K562 (cell line): Measurements from ENCODE around the gene PITHD1. TPM values are rescaled to one million over a fixed set of nuclear protein-coding genes. Genes with fewer than 3 reads are reported as not detected.

Experiments
- ATF7 ChIP-seq: fragments of 450-650 bp; IDR thresholded peaks from 2 replicates; pipeline ENCODE4 v1.7.1; 2014; ENCODE audit warnings: mild to moderate bottlenecking, moderate library complexity
- BCOR ChIP-seq: fragments of 450-650 bp; IDR thresholded peaks from 2 replicates; pipeline ENCODE4 v1.6.1; 2016
- BRCA1 ChIP-seq, 2 experiments: fragments of 450-650 bp in 1 of 2; sonication (generic) in 1 of 2; formaldehyde crosslinking in 1 of 2; IDR thresholded peaks; 2 replicates each; pipeline versions ENCODE4 v1.5.0 to v1.6.1; 2017 to 2020; ENCODE audit warnings: mild to moderate bottlenecking in 1 of 2, missing genetic modification reagents in 1 of 2
- CREBBP ChIP-seq: IDR thresholded peaks from one replicate; pipeline ENCODE4 v1.6.1; 2012; ENCODE audit warnings: low read depth, mild to moderate bottlenecking, control low read depth, inconsistent platforms, low read length
- FOXJ2 ChIP-seq: fragments of 200-800 bp; sonication (Bioruptor generic); IDR thresholded peaks from 2 replicates; pipeline ENCODE4 v1.6.1; 2016; ENCODE audit warnings: missing genetic modification characterization, missing compliant biosample characterization
- HNRNPLL ChIP-seq: fragments of 200-400 bp; formaldehyde crosslinking; IDR thresholded peaks from 2 replicates; pipeline ENCODE4 v1.6.1; 2017; ENCODE audit warnings: low read length, low read depth, mild to moderate bottlenecking; ENCODE audit not compliant: poor library complexity, severe bottlenecking
- JUND ChIP-seq, 2 experiments: IDR thresholded peaks; 2 replicates in 1 of 2; 3 replicates in 1 of 2; pipeline ENCODE4 v1.6.1; 2011; ENCODE audit warnings: borderline replicate concordance in 2 of 2, low read depth in 2 of 2, low read length in 2 of 2, improper control_type of control experiment in 1 of 2, missing biosample characterization in 1 of 2, missing genetic modification characterization in 1 of 2, missing genetic modification reagents in 1 of 2
- MAZ ChIP-seq, 2 experiments: fragments of 450-650 bp in 1 of 2; sonication (generic) in 1 of 2; formaldehyde crosslinking; IDR thresholded peaks in 1 of 2; conservative IDR thresholded peaks in 1 of 2; 2 replicates each; pipeline versions ENCODE4 v1.4.0 to v1.5.0; 2020; ENCODE audit warnings: mild to moderate bottlenecking in 1 of 2, missing genetic modification reagents in 1 of 2
- MTA1 ChIP-seq: fragments of 450-650 bp; IDR thresholded peaks from 2 replicates; pipeline ENCODE4 v1.6.1; 2017; ENCODE audit warnings: borderline replicate concordance
- NCOA2 ChIP-seq, 2 experiments: fragments of 450-650 bp; IDR thresholded peaks; 2 replicates each; pipeline ENCODE4 v1.6.1; 2018; ENCODE audit warnings: mild to moderate bottlenecking in 2 of 2, moderate library complexity in 1 of 2; ENCODE audit not compliant: partially characterized antibody in 2 of 2
- NFYB ChIP-seq: IDR thresholded peaks from 2 replicates; pipeline ENCODE4 v1.6.1; 2011; ENCODE audit warnings: mild to moderate bottlenecking, moderate library complexity; ENCODE audit not compliant: insufficient read length; ENCODE audit errors: extremely low read depth
- SP2 ChIP-seq: IDR thresholded peaks from 2 replicates; pipeline ENCODE4 v1.6.1; 2011; ENCODE audit warnings: mild to moderate bottlenecking, low read depth, low read length, moderate library complexity; ENCODE audit not compliant: poor library complexity, severe bottlenecking; ENCODE audit errors: extremely low read depth
- VEZF1 ChIP-seq: fragments of 200-800 bp; sonication (Bioruptor generic); IDR thresholded peaks from 2 replicates; pipeline ENCODE4 v1.6.1; 2017; ENCODE audit warnings: missing genetic modification characterization, missing compliant biosample characterization
- ZNF146 ChIP-seq: IDR thresholded peaks from one replicate; pipeline ENCODE4 v1.6.1; 2018; ENCODE audit warnings: missing compliant biosample characterization; ENCODE audit not compliant: unreplicated experiment
- ZNF766 ChIP-seq: fragments of 200-800 bp; sonication (Bioruptor generic); conservative IDR thresholded peaks from 2 replicates; pipeline ENCODE4 v1.6.1; 2016; ENCODE audit warnings: missing genetic modification characterization, missing compliant biosample characterization
- polyA plus RNA-seq, 8 experiments: library from polyadenylated mRNA; depleted of rRNA in 4 of 8; stranded (reverse) in 5 of 8; unstranded in 3 of 8; fragments of >200 nt; fragmentation: Nextera tagmentation in 2 of 8; fragmentation: Illumina TruSeq in 1 of 8; extraction: Ambion mirVana in 2 of 8; extraction: Trizol in 1 of 8; gene quantifications; 2 replicates each; pipeline versions ENCODE4 v1.2.1 to v1.2.3, GENCODE V29; 2011 to 2014; ENCODE audit warnings: inconsistent platforms in 1 of 8, missing spikeins in 1 of 8
- total RNA-seq, 7 experiments: library from RNA; depleted of rRNA in 6 of 7; stranded (reverse); fragments of >200 nt in 6 of 7; fragmentation: Illumina TruSeq in 2 of 7; extraction: Trizol in 2 of 7; gene quantifications; 2 replicates each; pipeline versions ENCODE4 v1.2.1 to v1.2.3, GENCODE V29; 2011 to 2021; ENCODE audit warnings: low replicate concordance in 1 of 7
- TF ChIP-seq, protein P1 (sequence below): sonication (generic); formaldehyde crosslinking; IDR thresholded peaks from 2 replicates; pipeline ENCODE4 v1.8.1; 2023; ENCODE audit warnings: mild to moderate bottlenecking, missing genetic modification reagents
- TF ChIP-seq, protein P2 (sequence below): fragments of 250-450 bp; sonication (Bioruptor Pico); IDR thresholded peaks from 2 replicates; pipeline ENCODE4 v1.8.0; 2021; ENCODE audit warnings: moderate library complexity, mild to moderate bottlenecking, inconsistent platforms
- TF ChIP-seq, protein P3 (sequence below): fragments of 450-650 bp; formaldehyde crosslinking; IDR thresholded peaks from 2 replicates; pipeline ENCODE4 v1.4.0; 2020; ENCODE audit warnings: mild to moderate bottlenecking, mixed read lengths

The PITHD1 gene
- total and polyA plus RNA-seq, 9 of the 15 experiments (the other 6 are each of a cell fraction or from before 2014, with no cell fraction given) = 46.5 to 175 (median 149) TPM

DNA sequence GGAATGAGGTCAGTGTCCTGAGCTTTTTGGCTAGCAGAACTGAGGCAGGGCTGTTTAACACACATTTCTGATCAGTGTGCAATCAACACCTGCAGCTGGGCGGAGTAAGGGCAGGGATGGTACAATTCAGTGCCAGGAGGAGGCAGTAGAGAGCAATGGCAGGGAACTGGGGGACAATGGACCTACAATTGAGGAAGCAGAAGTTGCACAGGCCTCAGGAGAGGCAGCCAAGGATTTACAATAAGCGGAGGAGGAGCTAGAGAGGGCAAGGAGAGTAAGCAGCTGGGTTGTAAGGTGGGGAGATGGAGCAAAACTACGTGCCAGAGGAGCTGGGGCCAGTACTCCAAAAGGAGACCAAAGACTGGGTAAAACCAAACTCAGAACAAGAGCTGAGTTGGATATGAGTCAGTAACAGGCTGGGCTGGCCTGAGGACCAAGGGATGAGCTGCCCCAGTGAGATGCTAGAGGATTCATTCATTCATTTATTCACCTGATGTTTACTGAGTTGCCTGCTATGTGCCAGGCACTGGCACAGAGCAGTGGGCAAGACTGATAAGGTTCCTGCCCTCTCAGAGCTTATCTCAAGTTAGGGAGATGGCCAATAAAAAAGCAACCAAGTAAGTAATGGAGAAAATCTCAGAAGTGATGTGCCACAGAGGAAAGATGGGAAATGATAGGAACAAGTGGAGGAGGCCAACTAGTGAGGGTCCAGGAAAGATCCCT is 32.8 kb downstream of the PITHD1 start (continued):
- TF ChIP-seq, protein P1, sequence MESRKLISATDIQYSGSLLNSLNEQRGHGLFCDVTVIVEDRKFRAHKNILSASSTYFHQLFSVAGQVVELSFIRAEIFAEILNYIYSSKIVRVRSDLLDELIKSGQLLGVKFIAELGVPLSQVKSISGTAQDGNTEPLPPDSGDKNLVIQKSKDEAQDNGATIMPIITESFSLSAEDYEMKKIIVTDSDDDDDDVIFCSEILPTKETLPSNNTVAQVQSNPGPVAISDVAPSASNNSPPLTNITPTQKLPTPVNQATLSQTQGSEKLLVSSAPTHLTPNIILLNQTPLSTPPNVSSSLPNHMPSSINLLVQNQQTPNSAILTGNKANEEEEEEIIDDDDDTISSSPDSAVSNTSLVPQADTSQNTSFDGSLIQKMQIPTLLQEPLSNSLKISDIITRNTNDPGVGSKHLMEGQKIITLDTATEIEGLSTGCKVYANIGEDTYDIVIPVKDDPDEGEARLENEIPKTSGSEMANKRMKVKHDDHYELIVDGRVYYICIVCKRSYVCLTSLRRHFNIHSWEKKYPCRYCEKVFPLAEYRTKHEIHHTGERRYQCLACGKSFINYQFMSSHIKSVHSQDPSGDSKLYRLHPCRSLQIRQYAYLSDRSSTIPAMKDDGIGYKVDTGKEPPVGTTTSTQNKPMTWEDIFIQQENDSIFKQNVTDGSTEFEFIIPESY (CRISPR knock-in tag) = peak; percentile 65
- TF ChIP-seq, protein P2, sequence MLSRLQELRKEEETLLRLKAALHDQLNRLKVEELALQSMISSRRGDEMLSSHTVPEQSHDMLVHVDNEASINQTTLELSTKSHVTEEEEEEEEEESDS (CRISPR knock-in tag) = no peak
- TF ChIP-seq, protein P3, sequence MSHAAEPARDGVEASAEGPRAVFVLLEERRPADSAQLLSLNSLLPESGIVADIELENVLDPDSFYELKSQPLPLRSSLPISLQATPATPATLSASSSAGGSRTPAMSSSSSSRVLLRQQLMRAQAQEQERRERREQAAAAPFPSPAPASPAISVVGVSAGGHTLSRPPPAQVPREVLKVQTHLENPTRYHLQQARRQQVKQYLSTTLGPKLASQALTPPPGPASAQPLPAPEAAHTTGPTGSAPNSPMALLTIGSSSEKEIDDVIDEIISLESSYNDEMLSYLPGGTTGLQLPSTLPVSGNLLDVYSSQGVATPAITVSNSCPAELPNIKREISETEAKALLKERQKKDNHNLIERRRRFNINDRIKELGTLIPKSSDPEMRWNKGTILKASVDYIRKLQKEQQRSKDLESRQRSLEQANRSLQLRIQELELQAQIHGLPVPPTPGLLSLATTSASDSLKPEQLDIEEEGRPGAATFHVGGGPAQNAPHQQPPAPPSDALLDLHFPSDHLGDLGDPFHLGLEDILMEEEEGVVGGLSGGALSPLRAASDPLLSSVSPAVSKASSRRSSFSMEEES (CRISPR knock-in tag) = no peak
- TF ChIP-seq SP2 = no peak
- no peak for TF ChIP-seq NFYB
- TF ChIP-seq ATF7 = 0 out of 2 replicates have a peak, but pooled peaks have one; percentile 28
- peak; percentile 60; the same call in 1 of the 2 replicates for TF ChIP-seq BCOR
- peak; percentile 61; the same call in 1 of the 2 replicates for TF ChIP-seq MTA1
- no peak for TF ChIP-seq ZNF766
- TF ChIP-seq BRCA1 (IDR thresholded peaks at IDR 0.05) = no peak
- TF ChIP-seq BRCA1 (CRISPR knock-in tag; IDR thresholded peaks at IDR 0.05) = no peak
- no peak for TF ChIP-seq NCOA2 (IDR thresholded peaks at IDR 0.05; ENCODE audit: partially characterized antibody in 2 of 2)
- TF ChIP-seq FOXJ2 = no peak
- TF ChIP-seq ZNF146 = no peak
- peak; percentile 28; the same call in 1 of the 2 replicates for TF ChIP-seq VEZF1
- no peak for TF ChIP-seq CREBBP
- no peak for TF ChIP-seq HNRNPLL
- 0 out of 2 replicates have a peak, but pooled peaks have one; percentile 27 for TF ChIP-seq JUND (IDR thresholded peaks at IDR 0.05; ENCODE audit: borderline replicate concordance, low read depth, low read length)
- TF ChIP-seq JUND (tag; IDR thresholded peaks at IDR 0.05; ENCODE audit: borderline replicate concordance, low read depth, low read length) = no peak; the same call in 2 of the 3 replicates
- TF ChIP-seq MAZ (CRISPR knock-in tag; conservative IDR thresholded peaks at IDR 0.05 in 1 of 2, IDR thresholded peaks at IDR 0.05 in 1 of 2) = 0 out of 4 replicates have a peak, but pooled peaks of 1 of the 2 experiments have one; percentile 27
